ENCODE data around the gene LYPD6B.
A peak's percentile ranks its signal among the peaks of the same experiment; 100 is the strongest.

Gene LYPD6B

GRCh38 chr2:149156971-149157740 is 118.7 kb downstream of the LYPD6B start:
- DNase-seq (ENCODE audit: low spot score) (no peak), FAIRE-seq (no peak)

GRCh38 chr2:149158957-149159356 is 120.5 kb downstream of the LYPD6B start:
- no peak for DNase-seq (ENCODE audit: low spot score)
- FAIRE-seq, result no peak

- FAIRE-seq (no peak), DNase-seq (ENCODE audit: low spot score) (no peak)
Observed at GRCh38 chr2:149160195-149160594, 121.7 kb downstream of the LYPD6B start.

GRCh38 chr2:149160701-149161217 is 122.3 kb downstream of the LYPD6B start:
- FAIRE-seq, result no peak

GRCh38 chr2:149161481-149162225 is 123.2 kb downstream of the LYPD6B start:
- no peak for DNase-seq (ENCODE audit: low spot score)

More at GRCh38 chr2:149160701-149161217, 122.3 kb downstream of the LYPD6B start:
- no peak for DNase-seq (ENCODE audit: low spot score)

GRCh38 chr2:149164296-149164695 is 125.8 kb downstream of the LYPD6B start:
- no peak for FAIRE-seq
- DNase-seq (ENCODE audit: low spot score), result no peak

More at GRCh38 chr2:149161481-149162225, 123.2 kb downstream of the LYPD6B start:
- no peak for FAIRE-seq

- FAIRE-seq (no peak), DNase-seq (ENCODE audit: low spot score) (no peak)
Observed at GRCh38 chr2:149164827-149165226, 126.3 kb downstream of the LYPD6B start.

GRCh38 chr2:149167001-149167780 is 128.7 kb downstream of the LYPD6B start:
- DNase-seq (ENCODE audit: low spot score) (peak; percentile 8), FAIRE-seq (no peak)

GRCh38 chr2:149167941-149168340 is 129.4 kb downstream of the LYPD6B start:
- no peak for DNase-seq (ENCODE audit: low spot score)
- FAIRE-seq, result no peak

- no peak for FAIRE-seq
- peak; percentile 54 for DNase-seq (ENCODE audit: low spot score)
Observed at GRCh38 chr2:149169656-149170055, 131.2 kb downstream of the LYPD6B start.

- FAIRE-seq (no peak), DNase-seq (ENCODE audit: low spot score) (no peak)
Observed at GRCh38 chr2:149170156-149170555, 131.7 kb downstream of the LYPD6B start.

- no peak for FAIRE-seq
Observed at GRCh38 chr2:149170911-149171310, 132.4 kb downstream of the LYPD6B start.

GRCh38 chr2:149173220-149173619 is 134.7 kb downstream of the LYPD6B start:
- FAIRE-seq, result no peak

More at GRCh38 chr2:149170911-149171310, 132.4 kb downstream of the LYPD6B start:
- no peak for DNase-seq (ENCODE audit: low spot score)

GRCh38 chr2:149175956-149176355 is 137.5 kb downstream of the LYPD6B start:
- FAIRE-seq (no peak), DNase-seq (ENCODE audit: low spot score) (no peak)

More at GRCh38 chr2:149173220-149173619, 134.7 kb downstream of the LYPD6B start:
- no peak for DNase-seq (ENCODE audit: low spot score)

- no peak for FAIRE-seq
- no peak for DNase-seq (ENCODE audit: low spot score)
Observed at GRCh38 chr2:149178612-149179011, 140.1 kb downstream of the LYPD6B start.

GRCh38 chr2:149180226-149180875 is 141.9 kb downstream of the LYPD6B start:
- no peak for DNase-seq (ENCODE audit: low spot score)
- FAIRE-seq, result no peak

- DNase-seq (ENCODE audit: low spot score) (no peak), FAIRE-seq (no peak)
Observed at GRCh38 chr2:149183187-149183586, 144.7 kb downstream of the LYPD6B start.

- no peak for DNase-seq (ENCODE audit: low spot score)
- no peak for FAIRE-seq
Observed at GRCh38 chr2:149184991-149185390, 146.5 kb downstream of the LYPD6B start.

GRCh38 chr2:149185942-149186490 is 147.5 kb downstream of the LYPD6B start:
- FAIRE-seq (no peak), DNase-seq (ENCODE audit: low spot score) (no peak)

GRCh38 chr2:149187057-149187456 is 148.6 kb downstream of the LYPD6B start:
- FAIRE-seq (no peak), DNase-seq (ENCODE audit: low spot score) (no peak)

GRCh38 chr2:149188291-149188690 is 149.8 kb downstream of the LYPD6B start:
- DNase-seq (ENCODE audit: low spot score) (no peak), FAIRE-seq (no peak)

Measured in urothelium cell line (cell line).